Activated CD8-positive, alpha-beta T cell treated with anti-CD3 and anti-CD28 coated beads for 36 hours (primary cell): ENCODE results near the gene CHD2. TPM values are rescaled to one million over a fixed set of nuclear protein-coding genes. Genes with fewer than 3 reads are reported as not detected.

Experiments used
- ATAC-seq: fragments of 200-7000 bp; cut with Tn5 transposase; one replicate; pipeline ENCODE4 v1.10.0; 2021; ENCODE audit warnings: mild to moderate bottlenecking, moderate library complexity
- CTCF ChIA-PET: fragments of 350-600 bp; sonication (Branson Sonifier 250); formaldehyde crosslinking; loops from one replicate; lab custom pipeline; 2021; ENCODE audit warnings: antibody characterized with exemption; lab: Charles Lee
- POLR2A ChIA-PET: fragments of 350-600 bp; sonication (Branson Sonifier 250); formaldehyde crosslinking; loops from one replicate; lab custom pipeline; 2021; ENCODE audit warnings: antibody characterized with exemption; lab: Charles Lee
- DNase-seq: peaks from one replicate; pipeline ENCODE4 v3.0.0-alpha.2; 2020
- H3K27ac Mint-ChIP-seq: one replicate; pipeline ENCODE4 v1.8.0; 2021; ENCODE audit warnings: mild to moderate bottlenecking, mixed read lengths
- H3K27me3 Mint-ChIP-seq: one replicate; pipeline ENCODE4 v1.8.0; 2021; ENCODE audit warnings: mixed read lengths
- H3K36me3 Mint-ChIP-seq: one replicate; pipeline ENCODE4 v1.8.0; 2021; ENCODE audit warnings: low read depth, mixed read lengths
- H3K4me1 Mint-ChIP-seq: one replicate; pipeline ENCODE4 v1.8.0; 2021; ENCODE audit warnings: low read depth, mixed read lengths
- H3K4me3 Mint-ChIP-seq: one replicate; pipeline ENCODE4 v1.8.0; 2021; ENCODE audit warnings: mild to moderate bottlenecking, moderate library complexity, mixed read lengths
- H3K9me3 Mint-ChIP-seq: one replicate; pipeline ENCODE4 v1.8.0; 2021; ENCODE audit warnings: mixed read lengths
- CTCF ChIP-seq: fragments of 200-600 bp; IDR thresholded peaks from one replicate; pipeline ENCODE4 v1.8.0; 2022; ENCODE audit warnings: antibody characterized with exemption, mild to moderate bottlenecking
- intact Hi-C: fragments of 100-400 bp; cut with micrococcal nuclease; formaldehyde crosslinking; loops from one replicate; pipeline ENCODE4 v1.10.0; 2022
- total RNA-seq, 2 experiments: library from RNA; stranded (reverse); gene quantifications; one replicate each; pipeline ENCODE4 v1.2.3, GENCODE V29; 2021

Gene CHD2
- total RNA-seq, 2 experiments from 2014 or later, result 124 to 138 TPM

GRCh38 chr15:92878593-92879053 lies 21.5 kb upstream of the CHD2 start:
- DNase-seq (no peak), ATAC-seq (no peak)
- Mint-ChIP-seq H3K9me3 (no peaks in the 10 kb centered on the region), H3K36me3 (peaks cover 3% of the 10 kb centered on the region), H3K27ac (no peak overlapping the region), H3K4me1 (peaks cover 38% of the 10 kb centered on the region), H3K4me3 (no peak overlapping the region), H3K27me3 (no peaks in the 10 kb centered on the region)
- intact Hi-C loops, result no loop called here
- ChIA-PET POLR2A (interaction anchor here (1.7 to 19.7 kb wide), 4 partner anchors 12 to 46 kb away, joined by 7 to 642 read pairs (median 11); partner anchors contain the start of gene CHD2), CTCF (interaction anchor here (0.9 to 6.7 kb wide), 7 partner anchors 9 to 81 kb away, joined by 3 to 60 read pairs (median 5); no protein-coding TSS in a partner anchor)
- TF ChIP-seq CTCF, result no peak

DNA sequence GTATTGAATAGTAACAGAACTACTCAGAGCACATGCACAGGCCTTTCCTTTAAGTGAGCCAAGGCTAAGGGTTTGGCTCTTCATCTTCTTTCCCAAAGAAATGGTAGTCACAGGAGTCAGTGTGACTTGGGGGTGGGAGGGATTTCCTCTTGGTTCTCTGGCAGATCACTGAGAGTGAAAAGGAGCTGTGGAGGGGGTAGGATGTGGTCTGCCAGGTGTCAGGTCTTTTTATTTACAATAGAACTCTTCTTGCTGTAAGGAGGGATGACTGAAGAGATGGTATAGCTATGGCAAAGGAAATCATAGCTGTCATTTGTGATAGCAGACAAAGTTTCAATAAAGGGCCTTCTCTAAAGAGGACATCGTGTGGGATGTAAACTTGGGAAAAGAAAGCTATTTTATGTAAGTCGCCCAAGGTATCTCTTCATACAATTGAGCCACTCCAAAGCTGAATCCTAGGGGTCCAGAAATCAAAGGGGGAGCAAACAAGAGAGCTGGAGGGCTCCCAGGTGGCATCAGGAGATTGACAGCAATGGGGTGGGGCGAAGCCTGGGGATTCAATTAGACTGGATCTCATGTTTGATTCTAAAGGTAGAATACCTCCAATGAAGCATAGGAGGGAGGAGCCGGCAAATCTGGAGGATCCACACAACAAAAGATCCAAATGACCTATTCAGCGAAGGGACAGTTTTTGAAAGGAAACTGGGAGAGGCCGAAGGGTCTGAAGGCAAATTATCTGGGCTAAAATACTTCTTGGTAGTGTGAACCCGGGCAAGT lies 20.0 kb upstream of the CHD2 start:
- ATAC-seq (no peak), DNase-seq (peak; percentile 57)
- POLR2A ChIA-PET, result interaction anchor here (0.6 to 19.7 kb wide), 11 partner anchors 9 to 83 kb away, joined by 4 to 642 read pairs (median 13); partner anchors contain the start of gene CHD2
- Mint-ChIP-seq H3K36me3 (peaks cover 18% of the 10 kb centered on the region), H3K4me1 (peaks cover 38% of the 10 kb centered on the region), H3K9me3 (no peaks in the 10 kb centered on the region), H3K27ac (peak overlapping the region; percentile 98), H3K4me3 (peak overlapping the region; percentile 83), H3K27me3 (no peaks in the 10 kb centered on the region)
- intact Hi-C loops, result loop anchor here (5.0 kb wide), 3 partner anchors 33 to 48 kb away; no protein-coding TSS in a partner anchor
- CTCF ChIA-PET, result interaction anchor here (1.4 to 6.7 kb wide), 8 partner anchors 11 to 83 kb away, joined by 3 to 60 read pairs (median 5); no protein-coding TSS in a partner anchor
- TF ChIP-seq CTCF, result no peak

DNA sequence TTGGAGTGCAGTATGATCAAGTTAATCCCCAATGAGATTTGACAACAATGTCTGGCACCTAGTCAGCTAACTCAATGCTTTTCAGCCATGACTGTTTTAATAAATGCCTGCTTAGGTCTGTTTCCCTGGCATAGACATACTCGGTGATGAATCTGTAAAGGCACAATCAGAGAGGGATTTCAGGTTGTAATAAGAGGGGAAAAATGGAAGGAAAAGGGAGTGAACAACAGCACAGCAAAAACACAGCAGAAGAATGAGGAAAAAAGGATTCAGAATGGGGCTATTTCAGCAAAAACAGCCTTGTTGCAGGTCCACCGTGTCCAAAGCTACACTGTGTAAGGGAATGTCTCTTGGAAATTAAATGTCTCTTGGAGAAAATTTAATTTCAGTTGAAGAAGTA lies 19.3 kb upstream of the CHD2 start:
- intact Hi-C loops, result loop anchor here (5.0 kb wide), 3 partner anchors 33 to 48 kb away; no protein-coding TSS in a partner anchor
- Mint-ChIP-seq H3K27me3 (no peaks in the 10 kb centered on the region), H3K27ac (peak overlapping the region; percentile 98), H3K4me3 (peak overlapping the region; percentile 83), H3K36me3 (peaks cover 25% of the 10 kb centered on the region), H3K9me3 (no peaks in the 10 kb centered on the region), H3K4me1 (peaks cover 40% of the 10 kb centered on the region)
- ATAC-seq, result no peak
- no peak for DNase-seq
- ChIA-PET POLR2A (interaction anchor here (0.6 to 19.7 kb wide), 14 partner anchors 8 to 71 kb away, joined by 4 to 642 read pairs (median 13); partner anchors contain the start of gene CHD2), CTCF (interaction anchor here (1.1 to 6.7 kb wide), 6 partner anchors 11 to 83 kb away, joined by 3 to 60 read pairs (median 4); no protein-coding TSS in a partner anchor)
- TF ChIP-seq CTCF, result no peak

GRCh38 chr15:92881211-92881754 lies 18.8 kb upstream of the CHD2 start:
- CTCF ChIA-PET, result interaction anchor here (1.1 to 6.7 kb wide), 11 partner anchors 11 to 84 kb away, joined by 3 to 64 read pairs (median 7); partner anchors contain the start of gene CHD2
- intact Hi-C loops, result loop anchor here (5.0 kb wide), 3 partner anchors 34 to 49 kb away; no protein-coding TSS in a partner anchor

More at GRCh38 chr15:92881211-92881754, 18.8 kb upstream of the CHD2 start:
- peak overlapping the region; percentile 98 for H3K27ac Mint-ChIP-seq
- no peak for TF ChIP-seq CTCF
- peak overlapping the region; percentile 83 for H3K4me3 Mint-ChIP-seq
- peaks cover 40% of the 10 kb centered on the region for H3K4me1 Mint-ChIP-seq
- ATAC-seq, result no peak
- DNase-seq, result no peak
- peaks cover 29% of the 10 kb centered on the region for H3K36me3 Mint-ChIP-seq
- no peaks in the 10 kb centered on the region for H3K27me3 Mint-ChIP-seq
- POLR2A ChIA-PET, result interaction anchor here (0.6 to 19.7 kb wide), 20 partner anchors 11 to 76 kb away, joined by 3 to 642 read pairs (median 12); partner anchors contain the start of gene CHD2
- no peaks in the 10 kb centered on the region for H3K9me3 Mint-ChIP-seq
